RPMI8226 (cell line): ENCODE data around the gene MXD1.

ENCODE experiments used
- DNase-seq: peaks from one replicate; pipeline ENCODE4 v3.0.0-alpha.2; 2015

The MXD1 gene

DNA sequence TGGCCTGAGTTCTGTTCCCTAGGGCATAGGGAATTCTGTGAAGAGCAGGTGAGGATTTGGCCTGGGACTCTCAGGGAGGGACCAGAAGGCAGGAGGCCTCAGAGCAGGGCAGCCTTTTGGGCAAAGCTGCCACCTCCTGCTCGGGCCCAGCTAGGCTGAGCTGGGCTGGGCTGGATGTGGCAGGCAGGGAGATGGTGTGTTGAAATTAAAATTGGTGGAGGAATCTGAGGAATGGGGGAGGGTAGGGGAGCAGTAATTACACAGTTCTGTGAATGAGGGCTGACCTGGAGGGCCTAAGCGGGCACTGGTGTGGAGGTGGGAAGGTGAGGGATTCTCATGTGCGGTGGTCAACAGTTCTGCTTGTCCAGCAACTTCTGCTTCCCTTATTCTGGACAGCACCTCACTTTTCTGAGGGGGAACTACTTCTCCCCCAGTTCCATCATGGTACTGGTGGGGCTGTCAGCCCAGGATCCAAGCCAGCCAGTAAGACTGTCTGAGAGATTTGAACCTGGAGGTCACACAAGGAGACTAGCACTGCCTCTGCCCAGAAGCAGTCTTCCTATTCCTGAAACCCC is 68.6 kb downstream of the MXD1 start:
- DNase-seq, result no peak

DNA sequence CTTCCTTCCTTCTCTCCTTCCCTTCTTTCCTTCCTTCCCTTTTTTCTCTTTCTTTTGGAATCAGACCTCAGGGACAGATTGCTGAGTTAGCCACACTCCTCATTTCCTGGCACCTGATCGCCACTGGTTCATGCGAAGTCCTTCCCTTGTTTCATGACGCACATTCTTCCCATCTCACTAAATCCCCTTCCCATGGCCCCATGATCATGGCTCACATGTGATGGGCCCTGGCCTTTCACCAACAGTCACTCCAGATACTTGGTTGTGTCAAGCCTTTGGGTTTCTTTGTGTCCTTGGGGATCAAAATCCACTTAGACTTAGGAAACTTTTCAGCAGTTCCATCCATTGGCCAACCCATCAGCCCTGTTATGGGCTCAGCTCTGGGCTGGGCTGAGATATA is 70.3 kb downstream of the MXD1 start:
- DNase-seq, result no peak

DNA sequence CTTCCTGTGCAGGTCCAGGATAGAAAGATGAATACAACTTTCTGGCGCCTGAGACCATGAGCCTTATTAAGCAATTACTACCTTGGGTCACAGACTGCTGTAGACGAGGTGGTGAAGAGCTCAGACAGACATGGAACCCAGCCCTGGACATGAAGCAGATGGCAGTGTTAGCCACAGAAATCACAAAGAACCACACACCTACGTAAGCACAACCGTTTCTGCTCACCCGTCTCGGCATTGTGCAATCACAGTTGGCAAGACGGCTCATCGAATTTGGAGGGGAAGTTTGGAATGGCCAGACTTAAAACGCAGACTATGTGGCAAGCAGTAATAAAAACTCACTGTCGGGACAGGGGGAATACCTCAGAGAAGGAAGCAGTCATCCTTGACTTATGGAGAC is 70.8 kb downstream of the MXD1 start:
- DNase-seq, result no peak

DNA sequence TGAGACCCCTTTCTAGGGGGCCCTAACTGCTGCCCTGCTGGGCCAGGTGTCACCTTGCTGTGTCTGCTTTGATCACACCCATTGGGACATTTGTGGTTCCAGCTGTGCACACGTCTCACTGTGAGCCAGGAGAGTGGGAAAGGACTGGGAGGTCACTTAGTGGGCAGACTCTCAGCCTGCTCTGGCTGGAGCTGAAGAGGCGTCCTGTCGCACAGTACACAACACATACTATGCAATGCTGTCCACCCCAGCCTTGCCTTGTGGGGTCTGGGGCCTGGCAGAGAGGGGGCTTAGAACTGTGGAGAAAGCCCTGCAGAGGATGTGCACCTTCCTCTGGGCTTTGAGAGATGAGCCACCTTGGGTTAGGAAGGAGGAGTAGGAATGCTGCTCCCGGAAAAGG is 71.8 kb downstream of the MXD1 start:
- DNase-seq, result no peak

DNA sequence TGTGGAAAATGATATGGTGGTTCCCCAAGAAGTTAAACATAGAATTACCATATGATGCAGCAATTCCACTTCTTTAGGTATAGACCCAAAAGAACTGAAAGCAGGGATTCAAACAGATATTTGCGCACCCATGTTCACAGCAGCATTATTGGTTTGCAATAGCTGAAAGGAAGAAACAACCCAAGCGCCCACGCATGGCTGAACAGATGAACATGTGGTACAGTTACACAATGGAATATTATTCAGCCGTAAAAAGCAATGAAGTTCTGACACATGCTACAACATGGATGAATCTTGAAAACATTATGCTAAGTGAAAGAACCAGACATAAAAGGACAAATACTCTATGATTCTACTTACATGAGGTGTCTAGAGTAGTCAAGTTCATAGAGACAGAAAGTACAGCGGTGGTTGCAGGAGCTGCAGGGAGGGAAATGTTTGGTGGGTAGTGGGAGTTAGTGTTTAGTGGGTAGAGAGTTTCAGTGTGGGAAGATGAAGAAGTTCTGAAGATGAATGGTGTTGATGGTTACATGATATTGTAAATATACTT is 73.3 kb downstream of the MXD1 start:
- DNase-seq, result no peak

DNA sequence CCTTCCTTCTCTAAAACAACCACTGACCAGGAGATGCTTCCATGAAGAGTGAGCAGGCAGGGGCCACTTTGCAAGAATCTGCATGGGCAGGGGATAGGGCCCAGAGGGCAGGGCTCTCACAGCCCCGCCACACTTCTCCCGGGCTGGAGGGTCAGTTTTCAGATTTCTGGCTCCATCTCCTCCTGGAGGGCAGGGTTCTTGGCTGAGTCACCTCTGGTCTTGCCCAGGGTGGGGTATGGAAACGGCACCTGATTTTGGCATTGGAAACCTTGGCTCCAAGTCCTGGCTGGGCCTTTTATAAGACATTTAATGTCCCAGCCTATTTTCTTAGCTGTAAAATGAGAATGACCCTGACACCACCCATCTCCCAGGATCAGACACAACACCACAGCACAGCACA is 74.1 kb downstream of the MXD1 start:
- no peak for DNase-seq

DNA sequence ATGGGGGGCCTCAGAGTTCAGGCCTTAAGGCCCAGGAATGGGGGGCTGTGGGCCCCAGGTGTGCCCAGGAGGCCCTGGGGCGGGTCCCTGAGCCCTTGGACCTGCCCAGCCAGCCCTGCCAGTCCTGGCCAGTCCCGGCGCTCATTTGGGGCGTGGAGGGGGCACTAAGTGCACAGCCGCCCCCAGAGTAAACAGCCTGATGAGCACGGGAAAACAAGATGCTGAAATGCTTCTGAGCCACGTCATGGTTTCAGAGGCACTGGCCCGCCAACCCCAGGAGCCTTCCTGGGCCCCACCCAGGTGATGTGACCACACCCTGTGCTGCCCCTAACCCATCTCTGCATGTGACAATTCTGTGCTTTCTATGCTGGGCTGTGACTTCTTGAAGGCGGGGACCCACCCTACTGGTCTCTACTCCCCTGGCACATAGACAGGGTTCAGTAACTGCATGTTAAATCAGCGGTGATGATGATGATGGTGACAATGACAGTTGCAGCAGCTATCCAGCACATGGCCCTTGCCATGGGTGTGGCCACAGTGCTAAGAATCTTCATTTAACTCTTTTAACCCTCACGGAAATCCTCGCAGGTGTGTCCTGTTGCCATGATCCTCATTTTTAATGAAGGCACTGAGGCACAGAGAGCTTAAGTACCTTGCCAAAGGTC is 74.7 kb downstream of the MXD1 start:
- no peak for DNase-seq
